RWPE2 (cell line): ENCODE results near the gene ABHD1.

Experiments used
- ATAC-seq: fragments of 200-7000 bp; cut with Tn5 transposase; 3 replicates; pipeline ENCODE4 v1.9.1; 2021; ENCODE audit warnings: low read depth
- DNase-seq: peaks from one replicate; pipeline ENCODE4 v3.0.0-alpha.2; 2020; ENCODE audit warnings: low spot score
- H3K27ac ChIP-seq: fragments of 450-650 bp; 2 replicates; pipeline ENCODE4 v1.5.1; 2017; ENCODE audit warnings: mild to moderate bottlenecking; ENCODE audit not compliant: poor library complexity, severe bottlenecking
- H3K27me3 ChIP-seq: fragments of 250-450 bp; sonication (Bioruptor Pico); 2 replicates; pipeline ENCODE4 v1.5.1; 2021; ENCODE audit warnings: mild to moderate bottlenecking, moderate library complexity; ENCODE audit not compliant: insufficient read depth, poor library complexity, severe bottlenecking
- H3K36me3 ChIP-seq: fragments of 250-450 bp; sonication (Bioruptor Pico); 2 replicates; pipeline ENCODE4 v1.5.1; 2020; ENCODE audit warnings: low read depth, mild to moderate bottlenecking, moderate library complexity
- H3K4me1 ChIP-seq: fragments of 250-450 bp; sonication (Bioruptor Pico); 2 replicates; pipeline ENCODE4 v1.5.1; 2021; ENCODE audit warnings: mild to moderate bottlenecking, moderate library complexity; ENCODE audit not compliant: insufficient read depth, poor library complexity, severe bottlenecking
- H3K4me3 ChIP-seq: fragments of 250-450 bp; sonication (Bioruptor Pico); 2 replicates; pipeline ENCODE4 v1.5.1; 2021; ENCODE audit warnings: mild to moderate bottlenecking, moderate library complexity; ENCODE audit not compliant: severe bottlenecking
- H3K9me3 ChIP-seq: fragments of 250-450 bp; sonication (Bioruptor Pico); 2 replicates; pipeline ENCODE4 v1.5.1; 2021; ENCODE audit warnings: mild to moderate bottlenecking, moderate library complexity; ENCODE audit not compliant: severe bottlenecking
- CTCF ChIP-seq: fragments of 450-650 bp; IDR thresholded peaks from one replicate; pipeline ENCODE4 v1.5.1; 2017; ENCODE audit warnings: mild to moderate bottlenecking, moderate library complexity; ENCODE audit not compliant: poor library complexity, severe bottlenecking

ABHD1 gene

DNA sequence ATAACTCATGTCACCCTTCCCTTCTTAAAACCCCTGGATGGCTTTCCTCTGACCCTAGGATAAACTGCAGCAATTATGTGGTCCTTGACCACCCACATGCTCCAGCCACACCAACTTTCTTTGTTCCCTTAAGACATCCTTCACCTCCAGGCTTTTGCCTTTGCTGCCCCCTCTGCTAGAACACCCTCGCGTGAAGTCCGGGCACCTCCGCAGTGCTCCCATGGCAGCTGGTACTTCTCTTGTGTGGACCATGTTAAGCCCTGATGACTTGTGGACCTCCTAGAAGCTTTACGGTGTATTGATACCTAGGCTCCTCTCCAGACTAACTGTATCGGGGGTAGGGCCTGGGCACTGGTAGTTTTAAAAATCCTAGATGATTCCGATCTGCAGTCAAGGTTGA is 824 bp upstream of the ABHD1 start:
- TF ChIP-seq CTCF = no peak
- H3K4me1 ChIP-seq = no peaks in the 10 kb centered on the region

DNA sequence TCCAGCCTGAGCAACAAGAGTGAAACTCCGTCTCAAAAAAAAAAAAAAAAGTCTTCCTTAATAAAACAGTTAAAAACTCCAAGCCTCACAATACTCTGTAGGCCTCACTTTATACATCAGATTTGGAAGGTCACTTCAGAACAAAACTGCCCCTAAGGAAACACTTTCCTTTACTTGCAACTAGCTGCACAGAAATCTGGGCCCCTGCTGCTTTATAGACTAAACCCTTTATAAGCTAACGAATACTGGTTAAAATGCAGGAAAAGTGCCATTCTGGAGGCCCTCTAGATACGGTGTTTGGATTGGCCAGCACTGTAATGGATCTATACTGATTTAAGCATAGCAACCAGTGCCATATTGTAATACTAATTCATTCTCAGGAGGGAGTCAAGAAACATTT is 1.5 kb downstream of the ABHD1 start:
- Histone ChIP-seq H3K4me3 (no peak overlapping the region), H3K27ac (no peak overlapping the region), H3K9me3 (no peaks in the 10 kb centered on the region), H3K27me3 (no peaks in the 10 kb centered on the region), H3K36me3 (no peaks in the 10 kb centered on the region), H3K4me1 (no peaks in the 10 kb centered on the region)
- no peak for ATAC-seq
- DNase-seq = no peak
- TF ChIP-seq CTCF = no peak

More for the DNA sequence above, 824 bp upstream of the ABHD1 start:
- H3K36me3 ChIP-seq = no peaks in the 10 kb centered on the region
- DNase-seq = no peak
- no peak overlapping the region for H3K4me3 ChIP-seq
- H3K27me3 ChIP-seq = no peaks in the 10 kb centered on the region
- no peak for ATAC-seq
- no peaks in the 10 kb centered on the region for H3K9me3 ChIP-seq
- no peak overlapping the region for H3K27ac ChIP-seq

DNA sequence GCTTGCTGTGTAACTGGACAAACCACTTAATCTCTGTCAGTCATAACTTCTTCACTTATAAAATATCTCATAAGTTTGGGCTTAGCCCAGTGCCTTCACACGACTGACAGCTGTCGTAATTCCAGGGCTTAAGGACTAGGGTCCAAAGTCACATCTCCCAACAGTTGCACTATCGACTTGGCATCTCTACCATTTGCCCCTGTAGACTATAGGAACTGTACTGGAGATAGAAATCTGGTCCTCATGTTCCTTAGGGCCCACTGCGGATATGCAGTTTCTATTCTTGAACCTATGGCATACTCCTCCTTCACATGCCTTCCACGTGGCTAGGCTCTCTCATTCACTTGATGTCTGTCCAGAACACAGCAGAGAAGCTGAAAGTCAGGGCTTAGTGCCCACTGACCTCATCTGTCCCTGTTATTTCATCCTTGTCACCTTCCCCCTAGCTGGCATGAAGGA is 2.7 kb downstream of the ABHD1 start:
- Histone ChIP-seq H3K4me1 (no peaks in the 10 kb centered on the region), H3K27ac (no peak overlapping the region), H3K27me3 (no peaks in the 10 kb centered on the region), H3K9me3 (no peaks in the 10 kb centered on the region), H3K4me3 (no peak overlapping the region), H3K36me3 (0 out of 2 replicates have a peak, but pooled peaks cover 5% of the 10 kb centered on the region)
- DNase-seq (no peak), ATAC-seq (no peak)
- TF ChIP-seq CTCF = no peak

DNA sequence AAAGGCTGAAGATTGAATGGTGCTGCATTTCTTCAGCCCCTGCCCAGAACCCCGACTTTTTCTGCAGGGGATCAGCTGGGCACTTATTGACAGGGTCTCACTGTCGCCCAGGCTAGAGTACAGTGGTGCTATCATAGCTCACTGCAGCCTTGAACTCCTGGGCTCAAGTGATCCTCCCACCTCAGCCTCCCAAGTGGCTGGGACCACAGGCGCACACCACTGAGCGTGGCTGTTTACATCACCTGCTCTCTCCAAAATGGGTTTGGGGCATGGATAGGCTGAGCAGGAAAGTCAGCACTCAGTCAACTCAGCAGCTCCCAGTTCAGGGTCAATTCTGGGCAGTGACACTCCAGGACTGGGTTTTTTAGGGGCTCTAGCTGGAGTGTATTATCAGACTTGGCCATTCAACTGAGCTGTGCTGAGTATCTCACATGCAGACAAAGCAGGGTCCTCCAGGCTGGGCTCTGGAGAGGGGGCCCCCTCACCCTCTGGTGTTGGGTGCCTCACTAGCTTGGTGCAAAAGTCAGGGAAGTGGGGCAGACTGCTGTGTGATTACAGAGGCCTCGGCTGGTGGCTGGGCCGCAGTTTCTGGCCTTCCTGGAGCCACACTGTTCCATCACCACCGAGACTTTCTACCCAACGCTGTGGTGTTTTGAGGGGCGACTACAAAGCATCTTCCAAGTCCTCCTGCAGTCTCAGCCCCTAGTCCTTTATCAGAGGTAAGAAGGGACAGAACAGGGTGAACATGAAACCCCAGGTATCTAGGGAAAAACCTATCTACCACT is 4.5 kb downstream of the ABHD1 start:
- no peaks in the 10 kb centered on the region for H3K9me3 ChIP-seq
- H3K4me1 ChIP-seq = peaks cover 1% of the 10 kb centered on the region
- H3K36me3 ChIP-seq = peaks cover 23% of the 10 kb centered on the region
- no peak overlapping the region for H3K27ac ChIP-seq
- H3K27me3 ChIP-seq = no peaks in the 10 kb centered on the region
- no peak overlapping the region for H3K4me3 ChIP-seq
- no peak for DNase-seq
- ATAC-seq = no peak
- TF ChIP-seq CTCF = no peak
